A549 (cell line): ENCODE results near the gene TSPEAR.

ENCODE experiments used
- BHLHE40 ChIP-seq: IDR thresholded peaks from 2 replicates; pipeline ENCODE4 v1.6.1; 2012; ENCODE audit warnings: low read depth, low read length, inconsistent platforms
- ELK1 ChIP-seq: fragments of 150-350 bp; IDR thresholded peaks from 2 replicates; pipeline ENCODE4 v1.6.1; 2014; ENCODE audit warnings: low read depth, mild to moderate bottlenecking, low read length
- EP300 ChIP-seq, 2 experiments: fragments of >200 bp; sonication (Bioruptor Twin); formaldehyde crosslinking; IDR thresholded peaks; 2 replicates in 1 of 2; 3 replicates in 1 of 2; pipeline ENCODE4 v1.6.1; 2016 to 2017
- JUN ChIP-seq, 2 experiments: fragments of >200 bp; sonication (Bioruptor Twin); formaldehyde crosslinking; IDR thresholded peaks; 2 replicates in 1 of 2; 3 replicates in 1 of 2; pipeline ENCODE4 v1.6.1; 2016 to 2017
- JUNB ChIP-seq: fragments of >200 bp; sonication (Bioruptor Twin); formaldehyde crosslinking; IDR thresholded peaks from 2 replicates; pipeline ENCODE4 v1.6.1; 2016
- MAFK ChIP-seq: fragments of 450-650 bp; IDR thresholded peaks from 2 replicates; pipeline ENCODE4 v1.6.1; 2014; ENCODE audit not compliant: partially characterized antibody
- MAX ChIP-seq: IDR thresholded peaks from 2 replicates; pipeline ENCODE4 v1.6.1; 2012
- MAZ ChIP-seq: fragments of 150-350 bp; IDR thresholded peaks from 2 replicates; pipeline ENCODE4 v1.6.1; 2014; ENCODE audit warnings: antibody characterized with exemption, low read depth, low read length, borderline replicate concordance
- POLR2A ChIP-seq: IDR thresholded peaks from 2 replicates; pipeline ENCODE4 v1.6.1; 2012; ENCODE audit warnings: mild to moderate bottlenecking, low read length
- RARB ChIP-seq: fragments of 250-450 bp; sonication (Bioruptor Pico); IDR thresholded peaks from 2 replicates; pipeline ENCODE4 v1.8.0; 2021; ENCODE audit warnings: mild to moderate bottlenecking, moderate library complexity
- RCOR1 ChIP-seq: fragments of 150-350 bp; IDR thresholded peaks from 2 replicates; pipeline ENCODE4 v1.6.1; 2014; ENCODE audit warnings: antibody characterized with exemption, low read length, low read depth
- ZSCAN20 ChIP-seq: fragments of 250-450 bp; sonication (Bioruptor Pico); IDR thresholded peaks from 2 replicates; pipeline ENCODE4 v1.8.0; 2022; ENCODE audit warnings: mild to moderate bottlenecking, moderate library complexity
- TF ChIP-seq, protein P1 (sequence below): fragments of >200 bp; sonication (Bioruptor Twin); formaldehyde crosslinking; IDR thresholded peaks from 3 replicates; pipeline ENCODE4 v1.5.1; 2016

- TF ChIP-seq JUN (IDR thresholded peaks at IDR 0.05) = no peak
- no peak for TF ChIP-seq ZSCAN20
- no peak for TF ChIP-seq EP300 (IDR thresholded peaks at IDR 0.05)
- no peak for TF ChIP-seq ELK1
- TF ChIP-seq RCOR1 = no peak
- no peak for TF ChIP-seq JUNB
- TF ChIP-seq POLR2A = no peak
- no peak for TF ChIP-seq MAX
- TF ChIP-seq, protein P1, sequence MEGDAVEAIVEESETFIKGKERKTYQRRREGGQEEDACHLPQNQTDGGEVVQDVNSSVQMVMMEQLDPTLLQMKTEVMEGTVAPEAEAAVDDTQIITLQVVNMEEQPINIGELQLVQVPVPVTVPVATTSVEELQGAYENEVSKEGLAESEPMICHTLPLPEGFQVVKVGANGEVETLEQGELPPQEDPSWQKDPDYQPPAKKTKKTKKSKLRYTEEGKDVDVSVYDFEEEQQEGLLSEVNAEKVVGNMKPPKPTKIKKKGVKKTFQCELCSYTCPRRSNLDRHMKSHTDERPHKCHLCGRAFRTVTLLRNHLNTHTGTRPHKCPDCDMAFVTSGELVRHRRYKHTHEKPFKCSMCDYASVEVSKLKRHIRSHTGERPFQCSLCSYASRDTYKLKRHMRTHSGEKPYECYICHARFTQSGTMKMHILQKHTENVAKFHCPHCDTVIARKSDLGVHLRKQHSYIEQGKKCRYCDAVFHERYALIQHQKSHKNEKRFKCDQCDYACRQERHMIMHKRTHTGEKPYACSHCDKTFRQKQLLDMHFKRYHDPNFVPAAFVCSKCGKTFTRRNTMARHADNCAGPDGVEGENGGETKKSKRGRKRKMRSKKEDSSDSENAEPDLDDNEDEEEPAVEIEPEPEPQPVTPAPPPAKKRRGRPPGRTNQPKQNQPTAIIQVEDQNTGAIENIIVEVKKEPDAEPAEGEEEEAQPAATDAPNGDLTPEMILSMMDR = no peak
- TF ChIP-seq MAZ = no peak
- TF ChIP-seq RARB (CRISPR knock-in tag) = no peak
- no peak for TF ChIP-seq MAFK
- no peak for TF ChIP-seq BHLHE40
These were observed 6.7 kb upstream of the TSPEAR start for GRCh38 chr21:44718093-44718492.
